ENCODE data around the gene TMEM207. TPM values are rescaled to one million over a fixed set of nuclear protein-coding genes. Genes with fewer than 3 reads are reported as not detected.

Gene TMEM207
- total and polyA plus RNA-seq, 4 donors, result not detected

DNA sequence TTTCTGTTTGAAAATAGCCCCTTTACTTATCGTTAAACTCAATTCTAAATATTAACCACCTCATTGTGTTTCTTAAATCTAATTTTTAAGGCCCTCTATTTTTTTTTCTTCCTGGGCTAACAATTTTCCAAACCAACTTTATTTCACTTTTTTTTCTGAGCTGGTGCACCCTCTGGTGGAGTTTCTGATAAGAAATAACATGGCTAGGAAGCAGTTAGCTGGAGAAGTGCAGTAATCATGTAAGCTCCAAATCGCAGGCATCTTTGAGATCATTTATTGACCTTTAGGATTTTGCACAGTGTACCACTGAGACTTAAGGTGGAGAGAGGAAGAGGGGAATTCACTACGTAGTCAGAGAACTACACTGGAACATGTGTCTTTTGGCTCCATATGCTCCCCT, 6.4 kb downstream of the TMEM207 start:
- Histone ChIP-seq H3K4me1 (ENCODE audit: control insufficient read depth in 4 of 4, insufficient read depth in 4 of 4, low read length in 3 of 4) (peaks cover 0 to 5% (median 0%) of the 10 kb centered on the region in 4 donors), H3K27ac (ENCODE audit: low read depth in 1 of 2, low read length in 2 of 2) (no peak overlapping the region), H3K36me3 (ENCODE audit: control insufficient read depth in 4 of 4, insufficient read depth in 3 of 4, low read depth in 1 of 4, low read length in 3 of 4) (no peaks in the 10 kb centered on the region), H3K4me3 (ENCODE audit: low read depth in 1 of 3, low read length in 3 of 3) (no peak overlapping the region), H3K9ac (ENCODE audit: low read depth in 1 of 2, low read length in 2 of 2) (no peak overlapping the region), H3K9me3 (ENCODE audit: control insufficient read depth in 4 of 4, low read length in 3 of 4) (no peaks in the 10 kb centered on the region), H3K27me3 (ENCODE audit: control insufficient read depth in 4 of 4, insufficient read depth in 4 of 4, low read length in 3 of 4) (no peaks in the 10 kb centered on the region)
- 71% methylated on average over 3 of the region's 3 CpGs for WGBS
- no peak for DNase-seq (ENCODE audit: low spot score)
- no peak for TF ChIP-seq EGR1 (IDR thresholded peaks at IDR 0.05; ENCODE audit: low read depth in 2 of 2)
- TF ChIP-seq, protein P1, sequence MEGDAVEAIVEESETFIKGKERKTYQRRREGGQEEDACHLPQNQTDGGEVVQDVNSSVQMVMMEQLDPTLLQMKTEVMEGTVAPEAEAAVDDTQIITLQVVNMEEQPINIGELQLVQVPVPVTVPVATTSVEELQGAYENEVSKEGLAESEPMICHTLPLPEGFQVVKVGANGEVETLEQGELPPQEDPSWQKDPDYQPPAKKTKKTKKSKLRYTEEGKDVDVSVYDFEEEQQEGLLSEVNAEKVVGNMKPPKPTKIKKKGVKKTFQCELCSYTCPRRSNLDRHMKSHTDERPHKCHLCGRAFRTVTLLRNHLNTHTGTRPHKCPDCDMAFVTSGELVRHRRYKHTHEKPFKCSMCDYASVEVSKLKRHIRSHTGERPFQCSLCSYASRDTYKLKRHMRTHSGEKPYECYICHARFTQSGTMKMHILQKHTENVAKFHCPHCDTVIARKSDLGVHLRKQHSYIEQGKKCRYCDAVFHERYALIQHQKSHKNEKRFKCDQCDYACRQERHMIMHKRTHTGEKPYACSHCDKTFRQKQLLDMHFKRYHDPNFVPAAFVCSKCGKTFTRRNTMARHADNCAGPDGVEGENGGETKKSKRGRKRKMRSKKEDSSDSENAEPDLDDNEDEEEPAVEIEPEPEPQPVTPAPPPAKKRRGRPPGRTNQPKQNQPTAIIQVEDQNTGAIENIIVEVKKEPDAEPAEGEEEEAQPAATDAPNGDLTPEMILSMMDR (IDR thresholded peaks at IDR 0.05; ENCODE audit: low read depth, low read length, missing input control), result peak; percentile 34
- TF ChIP-seq, protein P2, sequence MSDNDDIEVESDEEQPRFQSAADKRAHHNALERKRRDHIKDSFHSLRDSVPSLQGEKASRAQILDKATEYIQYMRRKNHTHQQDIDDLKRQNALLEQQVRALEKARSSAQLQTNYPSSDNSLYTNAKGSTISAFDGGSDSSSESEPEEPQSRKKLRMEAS (IDR thresholded peaks at IDR 0.05), result no peak
- TF ChIP-seq FOXA2 (IDR thresholded peaks at IDR 0.05), result no peak
- TF ChIP-seq, protein P3, sequence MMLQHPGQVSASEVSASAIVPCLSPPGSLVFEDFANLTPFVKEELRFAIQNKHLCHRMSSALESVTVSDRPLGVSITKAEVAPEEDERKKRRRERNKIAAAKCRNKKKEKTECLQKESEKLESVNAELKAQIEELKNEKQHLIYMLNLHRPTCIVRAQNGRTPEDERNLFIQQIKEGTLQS (IDR thresholded peaks at IDR 0.05), result no peak
- TF ChIP-seq SP1 (IDR thresholded peaks at IDR 0.05), result no peak
- no peak for TF ChIP-seq FOXA1 (IDR thresholded peaks at IDR 0.05)
- TF ChIP-seq, protein P4, sequence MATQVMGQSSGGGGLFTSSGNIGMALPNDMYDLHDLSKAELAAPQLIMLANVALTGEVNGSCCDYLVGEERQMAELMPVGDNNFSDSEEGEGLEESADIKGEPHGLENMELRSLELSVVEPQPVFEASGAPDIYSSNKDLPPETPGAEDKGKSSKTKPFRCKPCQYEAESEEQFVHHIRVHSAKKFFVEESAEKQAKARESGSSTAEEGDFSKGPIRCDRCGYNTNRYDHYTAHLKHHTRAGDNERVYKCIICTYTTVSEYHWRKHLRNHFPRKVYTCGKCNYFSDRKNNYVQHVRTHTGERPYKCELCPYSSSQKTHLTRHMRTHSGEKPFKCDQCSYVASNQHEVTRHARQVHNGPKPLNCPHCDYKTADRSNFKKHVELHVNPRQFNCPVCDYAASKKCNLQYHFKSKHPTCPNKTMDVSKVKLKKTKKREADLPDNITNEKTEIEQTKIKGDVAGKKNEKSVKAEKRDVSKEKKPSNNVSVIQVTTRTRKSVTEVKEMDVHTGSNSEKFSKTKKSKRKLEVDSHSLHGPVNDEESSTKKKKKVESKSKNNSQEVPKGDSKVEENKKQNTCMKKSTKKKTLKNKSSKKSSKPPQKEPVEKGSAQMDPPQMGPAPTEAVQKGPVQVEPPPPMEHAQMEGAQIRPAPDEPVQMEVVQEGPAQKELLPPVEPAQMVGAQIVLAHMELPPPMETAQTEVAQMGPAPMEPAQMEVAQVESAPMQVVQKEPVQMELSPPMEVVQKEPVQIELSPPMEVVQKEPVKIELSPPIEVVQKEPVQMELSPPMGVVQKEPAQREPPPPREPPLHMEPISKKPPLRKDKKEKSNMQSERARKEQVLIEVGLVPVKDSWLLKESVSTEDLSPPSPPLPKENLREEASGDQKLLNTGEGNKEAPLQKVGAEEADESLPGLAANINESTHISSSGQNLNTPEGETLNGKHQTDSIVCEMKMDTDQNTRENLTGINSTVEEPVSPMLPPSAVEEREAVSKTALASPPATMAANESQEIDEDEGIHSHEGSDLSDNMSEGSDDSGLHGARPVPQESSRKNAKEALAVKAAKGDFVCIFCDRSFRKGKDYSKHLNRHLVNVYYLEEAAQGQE (IDR thresholded peaks at IDR 0.05), result no peak
- no peak for TF ChIP-seq RXRA (IDR thresholded peaks at IDR 0.05)
- TF ChIP-seq, protein P5, sequence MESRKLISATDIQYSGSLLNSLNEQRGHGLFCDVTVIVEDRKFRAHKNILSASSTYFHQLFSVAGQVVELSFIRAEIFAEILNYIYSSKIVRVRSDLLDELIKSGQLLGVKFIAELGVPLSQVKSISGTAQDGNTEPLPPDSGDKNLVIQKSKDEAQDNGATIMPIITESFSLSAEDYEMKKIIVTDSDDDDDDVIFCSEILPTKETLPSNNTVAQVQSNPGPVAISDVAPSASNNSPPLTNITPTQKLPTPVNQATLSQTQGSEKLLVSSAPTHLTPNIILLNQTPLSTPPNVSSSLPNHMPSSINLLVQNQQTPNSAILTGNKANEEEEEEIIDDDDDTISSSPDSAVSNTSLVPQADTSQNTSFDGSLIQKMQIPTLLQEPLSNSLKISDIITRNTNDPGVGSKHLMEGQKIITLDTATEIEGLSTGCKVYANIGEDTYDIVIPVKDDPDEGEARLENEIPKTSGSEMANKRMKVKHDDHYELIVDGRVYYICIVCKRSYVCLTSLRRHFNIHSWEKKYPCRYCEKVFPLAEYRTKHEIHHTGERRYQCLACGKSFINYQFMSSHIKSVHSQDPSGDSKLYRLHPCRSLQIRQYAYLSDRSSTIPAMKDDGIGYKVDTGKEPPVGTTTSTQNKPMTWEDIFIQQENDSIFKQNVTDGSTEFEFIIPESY (IDR thresholded peaks at IDR 0.05), result no peak
- peak; percentile 61 to 70 for TF ChIP-seq RAD21 (IDR thresholded peaks at IDR 0.05)

DNA sequence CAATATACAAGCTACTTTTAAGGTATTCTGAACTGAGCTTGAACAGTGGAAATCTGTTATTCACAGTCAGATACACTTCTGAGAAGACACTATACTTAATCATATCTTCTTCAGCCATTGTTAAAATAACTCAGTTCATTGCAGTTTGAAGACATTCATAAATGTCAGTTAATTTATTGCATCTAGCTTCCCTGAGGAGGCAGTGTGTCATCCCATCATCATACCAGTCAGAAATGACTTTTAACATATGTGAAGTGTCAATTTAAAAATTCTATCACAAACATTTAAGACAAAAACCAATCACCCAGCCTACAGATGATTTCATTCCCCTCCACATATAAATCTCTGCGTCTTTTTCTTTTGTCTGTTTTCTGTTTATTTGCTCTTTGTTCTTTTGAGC, 7.5 kb downstream of the TMEM207 start:
- peaks cover 0 to 5% (median 0%) of the 10 kb centered on the region in 4 donors for H3K4me1 ChIP-seq (ENCODE audit: control insufficient read depth in 4 of 4, insufficient read depth in 4 of 4, low read length in 3 of 4)
- no peak overlapping the region for H3K9ac ChIP-seq (ENCODE audit: low read depth in 1 of 2, low read length in 2 of 2)
- H3K27me3 ChIP-seq (ENCODE audit: control insufficient read depth in 4 of 4, insufficient read depth in 4 of 4, low read length in 3 of 4), result no peaks in the 10 kb centered on the region
- 94% methylated on average over 1 of the region's 1 CpG for whole genome bisulfite sequencing
- no peak overlapping the region for H3K27ac ChIP-seq (ENCODE audit: low read depth in 1 of 2, low read length in 2 of 2)
- no peaks in the 10 kb centered on the region for H3K9me3 ChIP-seq (ENCODE audit: control insufficient read depth in 4 of 4, low read length in 3 of 4)
- no peak overlapping the region for H3K4me3 ChIP-seq (ENCODE audit: low read depth in 1 of 3, low read length in 3 of 3)
- H3K36me3 ChIP-seq (ENCODE audit: control insufficient read depth in 4 of 4, insufficient read depth in 3 of 4, low read depth in 1 of 4, low read length in 3 of 4), result no peaks in the 10 kb centered on the region
- DNase-seq (ENCODE audit: low spot score), result no peak
- TF ChIP-seq, protein P5 (IDR thresholded peaks at IDR 0.05), result no peak
- no peak for TF ChIP-seq SP1 (IDR thresholded peaks at IDR 0.05)
- TF ChIP-seq FOXA1 (IDR thresholded peaks at IDR 0.05), result no peak
- TF ChIP-seq, protein P2 (IDR thresholded peaks at IDR 0.05), result no peak
- TF ChIP-seq EGR1 (IDR thresholded peaks at IDR 0.05; ENCODE audit: low read depth in 2 of 2), result no peak
- no peak for TF ChIP-seq FOXA2 (IDR thresholded peaks at IDR 0.05)
- TF ChIP-seq, protein P3 (IDR thresholded peaks at IDR 0.05), result no peak
- TF ChIP-seq, protein P4 (IDR thresholded peaks at IDR 0.05), result no peak
- TF ChIP-seq, protein P1 (IDR thresholded peaks at IDR 0.05; ENCODE audit: low read depth, low read length, missing input control), result no peak
- TF ChIP-seq HNF4G (IDR thresholded peaks at IDR 0.05), result no peak
